Measurements from ENCODE around the gene ZNF622. TPM values are rescaled to one million over a fixed set of nuclear protein-coding genes. Genes with fewer than 3 reads are reported as not detected.

Gene ZNF622
- total RNA-seq, 2 donors from 2014 or later = 25.9 to 26.7 TPM

- Histone ChIP-seq H3K9me3 (no peaks in the 10 kb centered on the region), H3K36me3 (no peaks in the 10 kb centered on the region), H3K27me3 (replicated peaks; ENCODE audit: insufficient read depth) (no peaks in the 10 kb centered on the region), H3K27ac (no peak overlapping the region), H3K4me1 (replicated peaks) (no peaks in the 10 kb centered on the region), H3K4me3 (no peak overlapping the region)
- intact Hi-C loops (cut with DNase I) = no loop called here
- TF ChIP-seq POLR2AphosphoS5 (IDR thresholded peaks at IDR 0.05) = no peak
- no peak for TF ChIP-seq POLR2A (IDR thresholded peaks at IDR 0.05)
- TF ChIP-seq CTCF (IDR thresholded peaks at IDR 0.05) = no peak
- no peak for DNase-seq (ENCODE audit: low spot score)
- 34% methylated on average over 11 of the region's 11 CpGs for WGBS
Measured at GRCh38 chr5:16427587-16427986, 38.0 kb downstream of the ZNF622 start.

GRCh38 chr5:16418471-16418922 is 47.1 kb downstream of the ZNF622 start:
- intact Hi-C loops (cut with DNase I) = no loop called here
- Histone ChIP-seq H3K4me3 (no peak overlapping the region), H3K9me3 (no peaks in the 10 kb centered on the region), H3K27me3 (replicated peaks; ENCODE audit: insufficient read depth) (no peaks in the 10 kb centered on the region), H3K36me3 (no peaks in the 10 kb centered on the region), H3K4me1 (replicated peaks) (no peaks in the 10 kb centered on the region), H3K27ac (no peak overlapping the region)
- DNase-seq (ENCODE audit: low spot score) = no peak
- no peak for TF ChIP-seq POLR2AphosphoS5 (IDR thresholded peaks at IDR 0.05)
- TF ChIP-seq CTCF (IDR thresholded peaks at IDR 0.05) = no peak
- TF ChIP-seq POLR2A (IDR thresholded peaks at IDR 0.05) = no peak
- WGBS = 68% methylated on average over 4 of the region's 4 CpGs

GRCh38 chr5:16417398-16418074 is 48.1 kb downstream of the ZNF622 start:
- intact Hi-C loops (cut with DNase I) = no loop called here
- no peak overlapping the region for H3K27ac ChIP-seq
- no peaks in the 10 kb centered on the region for H3K4me1 ChIP-seq (replicated peaks)
- DNase-seq (ENCODE audit: low spot score) = no peak
- TF ChIP-seq CTCF (IDR thresholded peaks at IDR 0.05) = no peak
- TF ChIP-seq POLR2A (IDR thresholded peaks at IDR 0.05) = no peak
- TF ChIP-seq POLR2AphosphoS5 (IDR thresholded peaks at IDR 0.05) = no peak
- H3K9me3 ChIP-seq = no peaks in the 10 kb centered on the region
- 84% methylated on average over 6 of the region's 6 CpGs for WGBS
- no peak overlapping the region for H3K4me3 ChIP-seq
- H3K36me3 ChIP-seq = no peaks in the 10 kb centered on the region
- H3K27me3 ChIP-seq (replicated peaks; ENCODE audit: insufficient read depth) = no peaks in the 10 kb centered on the region

GRCh38 chr5:16414861-16415260 is 50.7 kb downstream of the ZNF622 start:
- no peaks in the 10 kb centered on the region for H3K9me3 ChIP-seq
- H3K4me1 ChIP-seq (replicated peaks) = no peaks in the 10 kb centered on the region
- no peak for DNase-seq (ENCODE audit: low spot score)
- no peak overlapping the region for H3K4me3 ChIP-seq
- WGBS = 85% methylated on average over 2 of the region's 2 CpGs
- no peak overlapping the region for H3K27ac ChIP-seq
- TF ChIP-seq POLR2A (IDR thresholded peaks at IDR 0.05) (no peak), POLR2AphosphoS5 (IDR thresholded peaks at IDR 0.05) (no peak), CTCF (IDR thresholded peaks at IDR 0.05) (no peak)
- no peaks in the 10 kb centered on the region for H3K36me3 ChIP-seq
- intact Hi-C loops (cut with DNase I) = no loop called here
- no peaks in the 10 kb centered on the region for H3K27me3 ChIP-seq (replicated peaks; ENCODE audit: insufficient read depth)

GRCh38 chr5:16413166-16413860 is 52.3 kb downstream of the ZNF622 start:
- no peaks in the 10 kb centered on the region for H3K27me3 ChIP-seq (replicated peaks; ENCODE audit: insufficient read depth)
- intact Hi-C loops (cut with DNase I) = no loop called here
- WGBS = 50% methylated on average over 1 of the region's 1 CpG
- H3K4me3 ChIP-seq = no peak overlapping the region
- no peak overlapping the region for H3K27ac ChIP-seq
- DNase-seq (ENCODE audit: low spot score) = no peak
- no peaks in the 10 kb centered on the region for H3K4me1 ChIP-seq (replicated peaks)
- no peaks in the 10 kb centered on the region for H3K9me3 ChIP-seq
- no peaks in the 10 kb centered on the region for H3K36me3 ChIP-seq
- TF ChIP-seq CTCF (IDR thresholded peaks at IDR 0.05) (no peak), POLR2A (IDR thresholded peaks at IDR 0.05) (no peak), POLR2AphosphoS5 (IDR thresholded peaks at IDR 0.05) (no peak)
